Neural progenitor cell (in vitro differentiated cells): ENCODE results near the gene LYPD5. TPM values are rescaled to one million over a fixed set of nuclear protein-coding genes. Genes with fewer than 3 reads are reported as not detected.

Experiments used
- DNase-seq: peaks from one replicate; pipeline ENCODE4 v3.0.0-alpha.2; 2016; ENCODE audit warnings: low spot score
- H2AFZ ChIP-seq: fragments of 200-600 bp; sonication (generic); replicated peaks from 2 replicates; pipeline ENCODE4 v1.6.1; 2016; ENCODE audit warnings: antibody characterized with exemption
- H3F3A ChIP-seq: fragments of 200-600 bp; sonication (generic); 2 replicates; pipeline ENCODE4 v1.6.1; 2016; ENCODE audit warnings: antibody characterized with exemption, low read depth
- H3K27ac ChIP-seq: fragments of 200-600 bp; sonication (generic); 2 replicates; pipeline ENCODE4 v1.5.1; 2016; ENCODE audit warnings: mild to moderate bottlenecking
- H3K27me3 ChIP-seq: fragments of 200-600 bp; sonication (generic); 2 replicates; pipeline ENCODE4 v1.6.1; 2016; ENCODE audit warnings: mild to moderate bottlenecking, moderate library complexity
- H3K36me3 ChIP-seq: fragments of 200-600 bp; sonication (generic); 2 replicates; pipeline ENCODE4 v1.5.1; 2016
- H3K4me1 ChIP-seq: fragments of 200-600 bp; sonication (generic); 2 replicates; pipeline ENCODE4 v1.6.1; 2016; ENCODE audit warnings: mixed run types
- H3K4me2 ChIP-seq: fragments of 200-600 bp; sonication (generic); 2 replicates; pipeline ENCODE4 v1.6.1; 2016
- H3K4me3 ChIP-seq: fragments of 200-600 bp; sonication (generic); 2 replicates; pipeline ENCODE4 v1.5.1; 2016
- H3K79me2 ChIP-seq: fragments of 200-600 bp; sonication (generic); 2 replicates; pipeline ENCODE4 v1.6.1; 2016; ENCODE audit warnings: low read depth
- H3K9ac ChIP-seq: fragments of 200-600 bp; sonication (generic); 2 replicates; pipeline ENCODE4 v1.6.1; 2016
- H3K9me3 ChIP-seq: fragments of 200-600 bp; sonication (generic); 2 replicates; pipeline ENCODE4 v1.5.1; 2016; ENCODE audit warnings: low read depth
- H4K20me1 ChIP-seq: fragments of 200-600 bp; sonication (generic); 2 replicates; pipeline ENCODE4 v1.6.1; 2016; ENCODE audit warnings: low read depth
- H3K27ac Mint-ChIP-seq: 3 replicates; pipeline ENCODE4 v1.8.0; 2021; ENCODE audit warnings: mixed read lengths
- H3K27me3 Mint-ChIP-seq: 2 replicates; pipeline ENCODE4 v1.8.0; 2022; ENCODE audit warnings: low read depth, mild to moderate bottlenecking, inconsistent platforms, moderate library complexity, mixed read lengths; ENCODE audit not compliant: insufficient read depth
- H3K36me3 Mint-ChIP-seq: 3 replicates; pipeline ENCODE4 v1.8.0; 2021; ENCODE audit warnings: mixed read lengths
- H3K4me1 Mint-ChIP-seq: 3 replicates; pipeline ENCODE4 v1.8.0; 2021; ENCODE audit warnings: mixed read lengths
- H3K4me3 Mint-ChIP-seq: 3 replicates; pipeline ENCODE4 v1.8.0; 2021; ENCODE audit warnings: mild to moderate bottlenecking, moderate library complexity, mixed read lengths
- H3K9me3 Mint-ChIP-seq: 3 replicates; pipeline ENCODE4 v1.8.0; 2020; ENCODE audit warnings: mixed read lengths
- EZH2 ChIP-seq: fragments of 200-600 bp; sonication (generic); IDR thresholded peaks from 2 replicates; pipeline ENCODE4 v1.6.1; 2017; ENCODE audit warnings: antibody characterized with exemption, mild to moderate bottlenecking, moderate library complexity
- EZH2phosphoT487 ChIP-seq: fragments of 200-600 bp; sonication (generic); IDR thresholded peaks from 2 replicates; pipeline ENCODE4 v1.6.1; 2017; ENCODE audit warnings: antibody characterized with exemption
- total RNA-seq: library from RNA; depleted of rRNA; stranded (reverse); fragments of >200 nt; gene quantifications from 2 replicates; pipeline ENCODE4 v1.2.3, GENCODE V29; 2015; ENCODE audit warnings: low replicate concordance
- TF ChIP-seq, protein P1 (sequence below): fragments of 200-600 bp; sonication (generic); IDR thresholded peaks from 2 replicates; pipeline ENCODE4 v1.5.1; 2017; ENCODE audit warnings: antibody characterized with exemption, mild to moderate bottlenecking

LYPD5 gene
- total RNA-seq, 1 donor from 2014 or later, result not detected

DNA sequence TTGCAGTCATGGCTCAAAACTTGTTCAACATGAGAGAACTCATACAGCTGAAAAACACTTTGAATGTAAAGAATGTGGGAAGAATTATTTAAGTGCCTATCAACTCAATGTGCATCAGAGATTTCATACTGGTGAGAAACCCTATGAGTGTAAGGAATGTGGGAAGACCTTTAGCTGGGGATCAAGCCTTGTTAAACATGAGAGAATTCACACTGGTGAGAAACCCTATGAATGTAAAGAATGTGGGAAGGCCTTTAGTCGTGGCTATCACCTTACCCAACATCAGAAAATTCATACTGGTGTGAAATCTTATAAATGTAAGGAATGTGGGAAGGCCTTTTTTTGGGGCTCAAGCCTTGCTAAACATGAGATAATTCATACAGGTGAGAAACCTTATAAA is 45.0 kb upstream of the LYPD5 start:
- Histone ChIP-seq H3K79me2 (no peaks in the 10 kb centered on the region), H3K27me3 (no peaks in the 10 kb centered on the region), H4K20me1 (no peaks in the 10 kb centered on the region), H2AFZ (no peak overlapping the region), H3K36me3 (peaks cover 50% of the 10 kb centered on the region), H3K4me3 (no peak overlapping the region), H3K4me2 (no peak overlapping the region), H3K9me3 (peaks cover 33% of the 10 kb centered on the region), H3F3A (no peaks in the 10 kb centered on the region), H3K4me1 (no peaks in the 10 kb centered on the region), H3K9ac (no peak overlapping the region), H3K27ac (no peak overlapping the region)
- peaks cover 46% of the 10 kb centered on the region for H3K36me3 Mint-ChIP-seq
- H3K9me3 Mint-ChIP-seq, result peaks cover 64% of the 10 kb centered on the region
- H3K27ac Mint-ChIP-seq, result no peak overlapping the region
- H3K4me3 Mint-ChIP-seq, result no peak overlapping the region
- H3K27me3 Mint-ChIP-seq, result no peaks in the 10 kb centered on the region
- TF ChIP-seq EZH2phosphoT487 (no peak), EZH2 (no peak)
- TF ChIP-seq, protein P1, sequence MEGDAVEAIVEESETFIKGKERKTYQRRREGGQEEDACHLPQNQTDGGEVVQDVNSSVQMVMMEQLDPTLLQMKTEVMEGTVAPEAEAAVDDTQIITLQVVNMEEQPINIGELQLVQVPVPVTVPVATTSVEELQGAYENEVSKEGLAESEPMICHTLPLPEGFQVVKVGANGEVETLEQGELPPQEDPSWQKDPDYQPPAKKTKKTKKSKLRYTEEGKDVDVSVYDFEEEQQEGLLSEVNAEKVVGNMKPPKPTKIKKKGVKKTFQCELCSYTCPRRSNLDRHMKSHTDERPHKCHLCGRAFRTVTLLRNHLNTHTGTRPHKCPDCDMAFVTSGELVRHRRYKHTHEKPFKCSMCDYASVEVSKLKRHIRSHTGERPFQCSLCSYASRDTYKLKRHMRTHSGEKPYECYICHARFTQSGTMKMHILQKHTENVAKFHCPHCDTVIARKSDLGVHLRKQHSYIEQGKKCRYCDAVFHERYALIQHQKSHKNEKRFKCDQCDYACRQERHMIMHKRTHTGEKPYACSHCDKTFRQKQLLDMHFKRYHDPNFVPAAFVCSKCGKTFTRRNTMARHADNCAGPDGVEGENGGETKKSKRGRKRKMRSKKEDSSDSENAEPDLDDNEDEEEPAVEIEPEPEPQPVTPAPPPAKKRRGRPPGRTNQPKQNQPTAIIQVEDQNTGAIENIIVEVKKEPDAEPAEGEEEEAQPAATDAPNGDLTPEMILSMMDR, result no peak
- DNase-seq, result no peak
- no peaks in the 10 kb centered on the region for H3K4me1 Mint-ChIP-seq

DNA sequence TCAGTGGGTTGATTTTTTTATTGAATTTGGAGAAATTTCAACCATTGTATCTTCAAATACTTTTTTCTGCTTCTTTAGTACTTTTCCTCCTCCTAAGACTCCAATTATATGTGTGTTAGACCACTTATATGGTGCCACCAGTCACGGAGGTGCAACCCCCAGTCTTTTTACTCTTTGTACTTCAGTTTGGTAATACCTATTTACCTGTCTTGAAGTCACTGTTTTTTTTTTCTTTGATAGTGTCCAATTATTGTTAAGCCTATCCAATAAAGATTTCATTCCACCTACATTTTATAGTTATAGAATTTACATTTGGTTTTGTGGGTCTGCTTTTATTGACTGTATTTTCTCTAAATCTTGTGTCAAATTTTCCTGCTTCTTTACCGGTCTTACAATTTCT is 39.8 kb upstream of the LYPD5 start:
- H3K9me3 ChIP-seq, result peaks cover 52% of the 10 kb centered on the region
- no peak for DNase-seq
- TF ChIP-seq, protein P1, result no peak
- TF ChIP-seq EZH2phosphoT487 (no peak), EZH2 (no peak)

DNA sequence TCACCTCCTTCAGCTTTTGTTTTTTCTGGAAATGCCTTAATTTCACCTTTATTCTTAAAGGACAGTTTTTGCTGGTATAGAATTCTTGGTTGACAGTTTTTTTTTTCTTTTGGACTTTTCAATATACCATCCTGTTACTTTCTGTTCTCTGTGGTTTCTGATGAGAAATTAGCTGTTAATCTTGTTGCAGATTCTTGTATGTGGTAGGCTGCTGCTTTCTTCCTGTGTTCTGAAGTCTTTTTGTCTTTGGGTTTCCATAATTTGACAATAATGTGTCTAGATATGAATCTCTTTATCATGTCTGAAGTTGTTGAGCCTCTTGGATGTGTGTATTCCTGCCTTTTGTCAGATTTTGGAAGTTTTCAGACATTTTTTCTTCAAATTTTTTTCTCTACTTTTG is 36.9 kb upstream of the LYPD5 start:
- Mint-ChIP-seq H3K27ac (no peak overlapping the region), H3K36me3 (peaks cover 69% of the 10 kb centered on the region), H3K27me3 (peaks cover 3% of the 10 kb centered on the region), H3K4me3 (no peak overlapping the region), H3K9me3 (peaks cover 51% of the 10 kb centered on the region), H3K4me1 (no peaks in the 10 kb centered on the region)
- Histone ChIP-seq H3K9ac (no peak overlapping the region), H3K27me3 (no peaks in the 10 kb centered on the region), H4K20me1 (no peaks in the 10 kb centered on the region), H3K4me3 (no peak overlapping the region), H3K36me3 (peaks cover 65% of the 10 kb centered on the region), H3F3A (no peaks in the 10 kb centered on the region), H3K4me2 (no peak overlapping the region), H3K27ac (no peak overlapping the region), H3K4me1 (no peaks in the 10 kb centered on the region), H3K9me3 (peaks cover 35% of the 10 kb centered on the region), H2AFZ (no peak overlapping the region), H3K79me2 (no peaks in the 10 kb centered on the region)
- no peak for DNase-seq
- TF ChIP-seq EZH2, result no peak
- TF ChIP-seq, protein P1, result no peak

More for the DNA sequence above, 39.8 kb upstream of the LYPD5 start:
- H3K36me3 Mint-ChIP-seq, result peaks cover 63% of the 10 kb centered on the region
- Histone ChIP-seq H3K4me1 (no peaks in the 10 kb centered on the region), H3K27ac (no peak overlapping the region), H3F3A (no peaks in the 10 kb centered on the region), H3K4me3 (no peak overlapping the region), H3K36me3 (peaks cover 74% of the 10 kb centered on the region), H3K79me2 (no peaks in the 10 kb centered on the region), H3K27me3 (no peaks in the 10 kb centered on the region), H3K4me2 (no peak overlapping the region), H4K20me1 (no peaks in the 10 kb centered on the region), H2AFZ (no peak overlapping the region), H3K9ac (no peak overlapping the region)
- no peak overlapping the region for H3K4me3 Mint-ChIP-seq
- peaks cover 63% of the 10 kb centered on the region for H3K9me3 Mint-ChIP-seq
- H3K27ac Mint-ChIP-seq, result no peak overlapping the region
- H3K4me1 Mint-ChIP-seq, result no peaks in the 10 kb centered on the region
- peaks cover 3% of the 10 kb centered on the region for H3K27me3 Mint-ChIP-seq
